BJ (cell line): ENCODE data around the gene MGAT4A. TPM values are rescaled to one million over a fixed set of nuclear protein-coding genes. Genes with fewer than 3 reads are reported as not detected.

Experiments used
- CTCF ChIA-PET: fragments of 350-600 bp; formaldehyde crosslinking; extraction: SDS; loops from one replicate; lab custom pipeline; 2021; ENCODE audit warnings: antibody characterized with exemption, inconsistent platforms; lab: Yijun Ruan, JAX
- POLR2A ChIA-PET: fragments of 300-600 bp; sonication (Branson Sonifier 250); formaldehyde crosslinking; extraction: SDS; loops from one replicate; lab custom pipeline; 2021; ENCODE audit warnings: antibody characterized with exemption; lab: Charles Lee
- DNase-seq: peaks from one replicate; pipeline ENCODE4 v3.0.0-alpha.2; 2011; ENCODE audit warnings: low read depth
- H3K27me3 ChIP-seq: 2 replicates; pipeline ENCODE4 v1.6.0; 2011; ENCODE audit warnings: low read length; ENCODE audit not compliant: control insufficient read depth, insufficient read depth
- H3K36me3 ChIP-seq: 2 replicates; pipeline ENCODE4 v1.5.1; 2011; ENCODE audit warnings: low read length; ENCODE audit not compliant: control insufficient read depth, insufficient read depth
- H3K4me3 ChIP-seq: 2 replicates; pipeline ENCODE4 v1.5.1; 2011; ENCODE audit warnings: low read depth, mild to moderate bottlenecking, control low read depth, low read length
- CTCF ChIP-seq: IDR thresholded peaks from 2 replicates; pipeline ENCODE4 v1.5.1; 2011; ENCODE audit warnings: low read depth, mild to moderate bottlenecking, control low read depth, inconsistent platforms, low read length, moderate library complexity; ENCODE audit not compliant: insufficient read depth
- polyA plus RNA-seq: library from polyadenylated mRNA; depleted of rRNA; stranded (reverse); fragments of >200 nt; gene quantifications from 2 replicates; pipeline ENCODE4 v1.2.3, GENCODE V29; 2011

MGAT4A gene
- polyA plus RNA-seq, 1 experiment, result not detected

GRCh38 chr2:98649135-98649991 lies 81.6 kb downstream of the MGAT4A start:
- Histone ChIP-seq H3K4me3 (no peak overlapping the region), H3K36me3 (no peaks in the 10 kb centered on the region), H3K27me3 (0 out of 2 replicates have a peak, but pooled peaks cover 2% of the 10 kb centered on the region)
- peak; percentile 100 for TF ChIP-seq CTCF
- peak; percentile 14 for DNase-seq
- ChIA-PET CTCF (interaction anchor here (0.6 to 1.9 kb wide), 35 partner anchors 8 to 1610 kb away, joined by 3 to 47 read pairs (median 4); no protein-coding TSS in a partner anchor), POLR2A (no interaction called here)

GRCh38 chr2:98648451-98648850 lies 82.5 kb downstream of the MGAT4A start:
- TF ChIP-seq CTCF, result no peak

GRCh38 chr2:98647636-98648035 lies 83.3 kb downstream of the MGAT4A start:
- CTCF ChIA-PET, result interaction anchor here (1.1 kb wide), 1 partner anchor 9 kb away, joined by 3 read pairs; no protein-coding TSS in a partner anchor
- POLR2A ChIA-PET, result no interaction called here
- H3K4me3 ChIP-seq, result no peak overlapping the region

More at GRCh38 chr2:98648451-98648850, 82.5 kb downstream of the MGAT4A start:
- ChIA-PET CTCF (interaction anchor here (1.3 to 1.9 kb wide), 3 partner anchors 178 to 418 kb away, joined by 3 to 47 read pairs (median 25); no protein-coding TSS in a partner anchor), POLR2A (no interaction called here)
- Histone ChIP-seq H3K36me3 (no peaks in the 10 kb centered on the region), H3K4me3 (no peak overlapping the region), H3K27me3 (no peaks in the 10 kb centered on the region)
- DNase-seq, result no peak

GRCh38 chr2:98643496-98644100 lies 87.3 kb downstream of the MGAT4A start:
- POLR2A ChIA-PET, result no interaction called here
- DNase-seq, result no peak
- CTCF ChIA-PET, result no interaction called here
- no peak overlapping the region for H3K4me3 ChIP-seq
- no peaks in the 10 kb centered on the region for H3K36me3 ChIP-seq
- no peaks in the 10 kb centered on the region for H3K27me3 ChIP-seq
- no peak for TF ChIP-seq CTCF

More at GRCh38 chr2:98647636-98648035, 83.3 kb downstream of the MGAT4A start:
- no peaks in the 10 kb centered on the region for H3K36me3 ChIP-seq
- H3K27me3 ChIP-seq, result no peaks in the 10 kb centered on the region
- no peak for DNase-seq
- TF ChIP-seq CTCF, result no peak

- no peak for TF ChIP-seq CTCF
- Histone ChIP-seq H3K36me3 (no peaks in the 10 kb centered on the region), H3K4me3 (no peak overlapping the region), H3K27me3 (0 out of 2 replicates have a peak, but pooled peaks cover 3% of the 10 kb centered on the region)
- POLR2A ChIA-PET, result no interaction called here
- no peak for DNase-seq
- CTCF ChIA-PET, result no interaction called here
Measured at GRCh38 chr2:98637401-98638147, 93.4 kb downstream of the MGAT4A start.
